HAP-1 (cell line): ENCODE results near the gene MIGA2.

Experiments used
- DNase-seq, 2 experiments: peaks; one replicate each; pipeline ENCODE4 v3.0.0-alpha.2; 2016 to 2020; ENCODE audit warnings: low spot score in 2 of 2
- H3K27me3 ChIP-seq: fragments of 250-450 bp; sonication (Bioruptor Pico); 2 replicates; pipeline ENCODE4 v1.5.1; 2020; ENCODE audit warnings: low read depth, mild to moderate bottlenecking, moderate library complexity
- H3K36me3 ChIP-seq: fragments of 250-450 bp; sonication (Bioruptor Pico); replicated peaks from 2 replicates; pipeline ENCODE4 v1.5.1; 2020; ENCODE audit warnings: mild to moderate bottlenecking
- H3K4me1 ChIP-seq: fragments of 250-450 bp; sonication (Bioruptor Pico); 2 replicates; pipeline ENCODE4 v1.5.1; 2020; ENCODE audit warnings: mild to moderate bottlenecking
- H3K4me3 ChIP-seq: fragments of 250-450 bp; sonication (Bioruptor Pico); 2 replicates; pipeline ENCODE4 v1.5.1; 2020; ENCODE audit warnings: mild to moderate bottlenecking, moderate library complexity
- H3K9me3 ChIP-seq: fragments of 250-450 bp; sonication (Bioruptor Pico); 2 replicates; pipeline ENCODE4 v1.5.1; 2020; ENCODE audit warnings: mild to moderate bottlenecking, moderate library complexity
- in situ Hi-C: fragments of 300-500 bp; cut with MboI; formaldehyde crosslinking; loops from 3 replicates; pipeline ENCODE4 v1.14.3; 2020; ENCODE audit warnings: low sequenced_read_pairs, inconsistent platforms, mixed read lengths

Gene MIGA2

GRCh38 chr9:129098328-129098727, 61.9 kb downstream of the MIGA2 start:
- no peak for DNase-seq
- H3K9me3 ChIP-seq = no peaks in the 10 kb centered on the region
- no peak overlapping the region for H3K4me3 ChIP-seq
- in situ Hi-C loops = no loop called here
- H3K36me3 ChIP-seq = no peaks in the 10 kb centered on the region; the same call in 1 of the 2 replicates
- H3K4me1 ChIP-seq = no peaks in the 10 kb centered on the region
- H3K27me3 ChIP-seq = no peaks in the 10 kb centered on the region

- Histone ChIP-seq H3K36me3 (no peaks in the 10 kb centered on the region; the same call in 1 of the 2 replicates), H3K27me3 (no peaks in the 10 kb centered on the region), H3K4me3 (no peak overlapping the region), H3K4me1 (no peaks in the 10 kb centered on the region), H3K9me3 (no peaks in the 10 kb centered on the region)
- in situ Hi-C loops = no loop called here
- no peak for DNase-seq
Observed at GRCh38 chr9:129100383-129101169, 64.2 kb downstream of the MIGA2 start.

GRCh38 chr9:129101279-129101678, 64.9 kb downstream of the MIGA2 start:
- Histone ChIP-seq H3K36me3 (no peaks in the 10 kb centered on the region), H3K27me3 (no peaks in the 10 kb centered on the region), H3K9me3 (no peaks in the 10 kb centered on the region), H3K4me3 (no peak overlapping the region), H3K4me1 (no peaks in the 10 kb centered on the region)
- in situ Hi-C loops = no loop called here
- no peak for DNase-seq

GRCh38 chr9:129102095-129102525, 65.7 kb downstream of the MIGA2 start:
- Histone ChIP-seq H3K4me3 (no peak overlapping the region), H3K4me1 (no peaks in the 10 kb centered on the region), H3K36me3 (no peaks in the 10 kb centered on the region), H3K9me3 (no peaks in the 10 kb centered on the region), H3K27me3 (no peaks in the 10 kb centered on the region)
- no peak for DNase-seq
- in situ Hi-C loops = no loop called here

GRCh38 chr9:129102791-129103594, 66.6 kb downstream of the MIGA2 start:
- DNase-seq = peak; percentile 36 to 75
- in situ Hi-C loops = no loop called here
- Histone ChIP-seq H3K27me3 (no peaks in the 10 kb centered on the region), H3K9me3 (no peaks in the 10 kb centered on the region), H3K36me3 (no peaks in the 10 kb centered on the region), H3K4me3 (no peak overlapping the region), H3K4me1 (no peaks in the 10 kb centered on the region)

- in situ Hi-C loops = no loop called here
Observed at GRCh38 chr9:129103595-129103965, 67.2 kb downstream of the MIGA2 start.

GRCh38 chr9:129104051-129104450, 67.6 kb downstream of the MIGA2 start:
- no peaks in the 10 kb centered on the region for H3K36me3 ChIP-seq
- H3K9me3 ChIP-seq = no peaks in the 10 kb centered on the region
- H3K27me3 ChIP-seq = no peaks in the 10 kb centered on the region
- no peak for DNase-seq
- H3K4me1 ChIP-seq = no peaks in the 10 kb centered on the region
- in situ Hi-C loops = no loop called here
- H3K4me3 ChIP-seq = no peak overlapping the region

More at GRCh38 chr9:129103595-129103965, 67.2 kb downstream of the MIGA2 start:
- Histone ChIP-seq H3K9me3 (no peaks in the 10 kb centered on the region), H3K4me3 (no peak overlapping the region), H3K27me3 (no peaks in the 10 kb centered on the region), H3K4me1 (no peaks in the 10 kb centered on the region), H3K36me3 (no peaks in the 10 kb centered on the region)
- no peak for DNase-seq

- Histone ChIP-seq H3K27me3 (no peaks in the 10 kb centered on the region), H3K36me3 (no peaks in the 10 kb centered on the region), H3K9me3 (no peaks in the 10 kb centered on the region), H3K4me1 (peaks cover 3% of the 10 kb centered on the region), H3K4me3 (no peak overlapping the region)
- in situ Hi-C loops = no loop called here
- DNase-seq = no peak
Observed at GRCh38 chr9:129105857-129106694, 69.7 kb downstream of the MIGA2 start.

- no peaks in the 10 kb centered on the region for H3K36me3 ChIP-seq
- no peak for DNase-seq
- H3K9me3 ChIP-seq = no peaks in the 10 kb centered on the region
- H3K4me1 ChIP-seq = peaks cover 9% of the 10 kb centered on the region
- H3K27me3 ChIP-seq = no peaks in the 10 kb centered on the region
- H3K4me3 ChIP-seq = no peak overlapping the region
- in situ Hi-C loops = no loop called here
Observed at GRCh38 chr9:129107651-129108050, 71.2 kb downstream of the MIGA2 start.

GRCh38 chr9:129108083-129108804, 71.8 kb downstream of the MIGA2 start:
- peaks cover 10% of the 10 kb centered on the region for H3K4me1 ChIP-seq
- in situ Hi-C loops = no loop called here
- no peaks in the 10 kb centered on the region for H3K27me3 ChIP-seq
- DNase-seq = no peak
- H3K36me3 ChIP-seq = no peaks in the 10 kb centered on the region
- no peaks in the 10 kb centered on the region for H3K9me3 ChIP-seq
- no peak overlapping the region for H3K4me3 ChIP-seq

- Histone ChIP-seq H3K36me3 (no peaks in the 10 kb centered on the region), H3K4me3 (no peak overlapping the region), H3K9me3 (no peaks in the 10 kb centered on the region), H3K4me1 (peaks cover 10% of the 10 kb centered on the region), H3K27me3 (no peaks in the 10 kb centered on the region)
- no peak for DNase-seq
- in situ Hi-C loops = no loop called here
Observed at GRCh38 chr9:129108805-129109536, 72.5 kb downstream of the MIGA2 start.

- in situ Hi-C loops = no loop called here
- Histone ChIP-seq H3K36me3 (no peaks in the 10 kb centered on the region), H3K4me1 (peaks cover 10% of the 10 kb centered on the region), H3K4me3 (no peak overlapping the region), H3K9me3 (no peaks in the 10 kb centered on the region), H3K27me3 (no peaks in the 10 kb centered on the region)
- DNase-seq = peak in 1 of 2 experiments; percentile 57
Observed at GRCh38 chr9:129109537-129109903, 73.1 kb downstream of the MIGA2 start.
